ENCODE results near the gene ATAD3A.

The ATAD3A gene

DNA sequence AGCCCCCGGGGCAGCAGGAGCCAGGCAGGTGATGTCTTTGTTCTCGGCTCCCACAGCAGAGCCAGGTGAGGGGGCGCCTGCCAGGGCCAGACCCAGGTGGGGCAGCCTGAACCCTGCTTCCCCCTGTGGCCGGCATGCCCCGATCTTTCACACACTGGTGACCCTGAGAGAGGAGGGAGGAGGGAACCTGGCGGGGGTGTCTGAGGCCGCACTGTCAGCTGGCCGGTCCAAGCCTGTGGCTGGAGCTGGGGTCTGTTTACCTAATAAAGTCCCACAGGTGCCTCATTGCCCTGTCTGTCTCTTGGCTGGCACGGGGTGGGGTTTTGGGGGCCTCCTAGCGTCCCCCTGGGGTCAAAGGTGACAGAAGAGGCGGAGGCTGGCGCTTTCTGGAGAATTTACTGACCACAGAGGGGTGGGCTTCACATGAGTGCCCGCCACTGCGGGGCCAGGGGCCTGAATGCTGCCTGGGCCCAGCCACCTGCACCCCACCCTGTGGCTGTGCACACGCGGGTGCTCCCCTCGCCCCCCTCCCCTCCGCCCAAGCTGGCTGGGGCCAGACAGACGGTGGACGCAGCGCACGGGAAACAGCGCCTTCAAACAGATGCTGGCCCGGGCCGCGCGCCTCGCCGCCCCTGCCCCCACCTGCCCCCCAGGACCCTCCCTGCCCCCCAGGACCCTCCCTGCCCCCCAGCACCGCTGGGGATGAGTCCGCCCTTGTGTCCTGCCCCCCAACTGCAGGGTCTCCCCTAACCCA, 22.6 kb downstream of the ATAD3A start:
- Histone ChIP-seq H3K9me3 (ENCODE audit: insufficient read depth, low read length) (peaks cover 8% of the 10 kb centered on the region; the same call in 1 of the 2 replicates), H3K27me3 (ENCODE audit: insufficient read depth, insufficient read length) (no peaks in the 10 kb centered on the region), H3K9ac (ENCODE audit: insufficient read length, low read depth) (no peak overlapping the region), H3K4me3 (ENCODE audit: insufficient read length, low read depth) (no peak overlapping the region), H3K36me3 (ENCODE audit: insufficient read depth, insufficient read length, low read length) (peaks cover 31% of the 10 kb centered on the region), H3K4me1 (ENCODE audit: insufficient read depth, insufficient read length) (peaks cover 11% of the 10 kb centered on the region)
- TF ChIP-seq YY1 (IDR thresholded peaks at IDR 0.05; ENCODE audit: insufficient read depth, insufficient read length) = no peak
- no peak for TF ChIP-seq ZNF274 (IDR thresholded peaks at IDR 0.05; ENCODE audit: low read depth, low read length)
- no peak for TF ChIP-seq SUZ12 (IDR thresholded peaks at IDR 0.05; ENCODE audit: extremely low read depth, insufficient read depth, insufficient read length)
- DNase-seq (ENCODE audit: low read depth, low spot score) = no peak

DNA sequence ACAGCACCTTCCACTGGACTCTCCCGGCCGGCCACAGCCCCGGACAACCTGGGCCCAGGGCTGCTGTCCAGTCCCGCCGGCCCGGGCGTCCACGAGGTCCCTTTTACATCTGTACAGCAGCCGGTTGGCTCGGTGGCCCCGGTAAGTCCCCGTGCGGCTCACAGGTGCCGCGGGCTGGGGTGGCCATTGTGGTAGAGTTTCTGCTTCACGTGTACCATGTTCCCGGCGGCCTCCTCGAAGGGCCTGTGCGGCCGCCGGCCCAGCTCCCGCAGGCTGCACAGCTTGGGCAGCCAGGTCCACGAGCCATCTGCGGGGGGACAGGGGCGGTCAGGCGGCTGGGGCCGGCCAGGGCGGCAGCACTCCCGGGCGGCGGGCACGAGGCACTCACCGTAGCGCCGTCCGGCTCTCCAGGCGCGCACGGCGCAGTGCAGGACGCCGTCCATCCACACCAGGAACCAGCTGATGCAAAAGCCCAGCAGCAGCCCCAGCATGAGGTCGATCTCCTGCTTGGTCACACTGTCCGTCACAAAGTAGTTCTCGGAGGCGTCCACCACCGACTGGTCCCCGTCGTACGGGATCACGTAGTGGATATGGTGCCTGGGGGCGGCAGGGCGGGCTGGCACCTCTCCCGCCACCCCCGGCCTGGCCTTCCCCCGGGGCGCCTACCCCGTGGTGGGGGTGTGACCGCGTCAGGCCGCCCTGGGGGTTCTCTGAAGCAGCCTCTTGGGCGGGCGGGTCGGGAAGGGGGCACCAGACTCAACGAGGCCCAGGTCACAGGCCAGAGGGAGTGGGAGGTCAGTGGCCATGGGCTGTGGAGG, 23.4 kb downstream of the ATAD3A start:
- no peak for TF ChIP-seq YY1 (IDR thresholded peaks at IDR 0.05; ENCODE audit: insufficient read depth, insufficient read length)
- TF ChIP-seq SUZ12 (IDR thresholded peaks at IDR 0.05; ENCODE audit: extremely low read depth, insufficient read depth, insufficient read length) = no peak
- no peak for TF ChIP-seq ZNF274 (IDR thresholded peaks at IDR 0.05; ENCODE audit: low read depth, low read length)
- H3K36me3 ChIP-seq (ENCODE audit: insufficient read depth, insufficient read length, low read length) = peaks cover 26% of the 10 kb centered on the region

DNA sequence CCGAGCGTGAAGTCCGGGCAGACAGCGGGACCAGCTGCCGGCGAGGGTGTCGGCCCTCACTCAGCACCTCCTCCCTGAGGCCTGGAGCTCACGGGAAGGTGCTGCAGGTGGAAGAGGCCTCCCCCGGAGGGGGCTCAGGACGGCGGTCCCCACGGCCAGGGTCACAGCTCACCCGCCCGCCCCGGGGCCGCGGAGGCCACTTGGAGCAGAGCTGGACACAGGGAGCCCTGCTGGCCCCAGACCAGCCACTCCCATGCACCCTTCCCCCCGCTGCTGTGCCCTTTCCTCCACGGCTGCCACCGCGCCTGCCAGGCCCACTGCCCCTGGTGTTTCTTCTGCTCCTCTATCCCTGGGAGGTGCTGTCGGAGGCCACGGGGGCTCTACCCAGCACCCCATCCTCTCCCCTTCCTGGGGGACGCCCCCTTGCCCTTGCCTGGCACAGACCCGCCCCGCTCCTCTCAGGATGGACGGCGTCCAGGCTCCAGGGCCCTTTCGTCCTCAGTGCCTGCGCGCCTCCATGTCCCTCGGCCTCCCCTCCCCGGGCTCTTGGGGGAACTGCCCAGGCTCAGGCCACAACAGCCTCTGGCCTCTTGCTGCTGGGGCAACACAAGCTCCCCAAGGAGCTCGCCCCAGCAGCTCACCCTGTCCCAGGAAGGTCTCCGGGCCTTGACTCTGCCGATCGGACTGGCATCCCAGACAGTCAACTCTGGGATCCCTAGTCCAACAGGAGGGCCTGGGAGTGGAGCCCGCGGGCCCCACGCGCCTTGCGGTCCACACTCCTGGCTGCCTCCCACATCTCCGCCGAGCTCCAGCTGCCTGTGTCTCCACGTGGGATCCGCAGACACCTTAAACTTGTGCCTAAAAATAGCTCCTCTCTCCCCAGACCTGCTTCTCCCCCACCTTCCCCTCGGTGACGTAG, 24.3 kb downstream of the ATAD3A start:
- H3K36me3 ChIP-seq (ENCODE audit: insufficient read depth, insufficient read length, low read length) = peaks cover 27% of the 10 kb centered on the region
- no peaks in the 10 kb centered on the region for H3K27me3 ChIP-seq (ENCODE audit: insufficient read depth, insufficient read length)
- peaks cover 4% of the 10 kb centered on the region; the same call in 1 of the 2 replicates for H3K9me3 ChIP-seq (ENCODE audit: insufficient read depth, low read length)
- peaks cover 11% of the 10 kb centered on the region for H3K4me1 ChIP-seq (ENCODE audit: insufficient read depth, insufficient read length)
- H3K9ac ChIP-seq (ENCODE audit: insufficient read length, low read depth) = no peak overlapping the region
- TF ChIP-seq ZNF274 (IDR thresholded peaks at IDR 0.05; ENCODE audit: low read depth, low read length) (no peak), YY1 (IDR thresholded peaks at IDR 0.05; ENCODE audit: insufficient read depth, insufficient read length) (no peak), SUZ12 (IDR thresholded peaks at IDR 0.05; ENCODE audit: extremely low read depth, insufficient read depth, insufficient read length) (no peak)
- H3K4me3 ChIP-seq (ENCODE audit: insufficient read length, low read depth) = no peak overlapping the region
- no peak for DNase-seq (ENCODE audit: low read depth, low spot score)

More for the DNA sequence above, 23.4 kb downstream of the ATAD3A start:
- Histone ChIP-seq H3K27me3 (ENCODE audit: insufficient read depth, insufficient read length) (no peaks in the 10 kb centered on the region), H3K4me3 (ENCODE audit: insufficient read length, low read depth) (no peak overlapping the region), H3K9ac (ENCODE audit: insufficient read length, low read depth) (no peak overlapping the region), H3K4me1 (ENCODE audit: insufficient read depth, insufficient read length) (peaks cover 11% of the 10 kb centered on the region), H3K9me3 (ENCODE audit: insufficient read depth, low read length) (peaks cover 4% of the 10 kb centered on the region; the same call in 1 of the 2 replicates)
- no peak for DNase-seq (ENCODE audit: low read depth, low spot score)

DNA sequence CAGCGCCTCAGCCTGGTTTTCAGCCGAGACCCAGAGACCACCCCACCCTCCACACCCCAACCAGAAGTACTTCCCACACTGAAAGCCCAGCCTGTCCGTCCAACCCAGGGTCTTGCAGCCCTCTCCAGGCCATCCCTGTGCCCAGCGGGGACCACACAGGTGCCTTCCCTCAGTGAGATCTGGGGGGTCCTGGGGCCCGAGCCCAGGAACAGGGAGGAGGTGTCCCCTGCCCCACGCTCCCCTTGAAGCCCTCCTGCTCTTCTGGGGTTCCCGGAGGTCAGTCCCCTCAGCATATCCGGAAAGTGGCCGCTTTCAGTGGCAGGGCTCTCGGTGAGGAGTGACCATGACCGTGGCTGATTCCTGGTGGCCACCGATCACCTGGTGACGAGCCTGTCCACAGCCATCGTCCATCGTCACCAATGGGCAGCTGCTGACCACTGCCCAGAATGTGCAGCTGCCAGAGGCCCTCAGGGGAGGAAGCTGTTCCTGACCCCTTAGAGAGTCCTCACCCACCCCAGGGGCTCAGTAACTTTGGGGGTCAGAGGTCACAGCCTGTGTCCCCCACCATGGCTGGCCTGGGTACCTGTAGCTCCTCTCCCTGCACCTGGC, 25.1 kb downstream of the ATAD3A start:
- peaks cover 35% of the 10 kb centered on the region for H3K36me3 ChIP-seq (ENCODE audit: insufficient read depth, insufficient read length, low read length)
- H3K27me3 ChIP-seq (ENCODE audit: insufficient read depth, insufficient read length) = no peaks in the 10 kb centered on the region
- H3K4me1 ChIP-seq (ENCODE audit: insufficient read depth, insufficient read length) = peaks cover 11% of the 10 kb centered on the region
- H3K9me3 ChIP-seq (ENCODE audit: insufficient read depth, low read length) = no peaks in the 10 kb centered on the region
- no peak overlapping the region for H3K4me3 ChIP-seq (ENCODE audit: insufficient read length, low read depth)
- H3K9ac ChIP-seq (ENCODE audit: insufficient read length, low read depth) = no peak overlapping the region
- TF ChIP-seq YY1 (IDR thresholded peaks at IDR 0.05; ENCODE audit: insufficient read depth, insufficient read length) (no peak), ZNF274 (IDR thresholded peaks at IDR 0.05; ENCODE audit: low read depth, low read length) (no peak), SUZ12 (IDR thresholded peaks at IDR 0.05; ENCODE audit: extremely low read depth, insufficient read depth, insufficient read length) (no peak)
- no peak for DNase-seq (ENCODE audit: low read depth, low spot score)

DNA sequence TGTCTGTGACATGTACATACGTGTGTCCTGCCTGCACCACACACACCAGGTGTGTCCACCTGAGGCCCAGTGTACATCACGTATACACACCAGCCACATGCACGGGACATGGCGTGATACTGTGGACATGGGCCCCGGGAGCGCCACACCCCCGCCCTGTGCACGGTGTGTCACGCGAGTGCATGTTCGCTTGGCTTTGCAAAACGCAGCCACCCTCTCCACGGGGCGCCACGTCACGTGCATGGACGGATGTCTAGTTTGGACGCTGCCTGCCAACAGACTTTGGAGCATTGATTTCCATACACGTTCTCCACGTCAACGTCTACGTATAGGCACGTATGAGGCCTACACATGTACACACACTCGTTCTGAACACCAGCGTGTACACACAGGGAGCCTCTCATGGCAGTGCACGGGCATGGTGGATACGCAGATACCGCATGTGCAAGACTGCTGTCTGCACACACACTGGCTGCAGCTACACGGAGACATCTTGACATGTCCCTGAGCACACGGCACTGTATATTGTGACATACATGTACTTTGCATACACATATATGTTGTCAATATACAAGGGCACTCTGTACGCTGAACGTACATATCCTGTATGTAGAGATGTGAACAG, 25.8 kb downstream of the ATAD3A start:
- TF ChIP-seq ZNF274 (IDR thresholded peaks at IDR 0.05; ENCODE audit: low read depth, low read length) (no peak), YY1 (IDR thresholded peaks at IDR 0.05; ENCODE audit: insufficient read depth, insufficient read length) (no peak), SUZ12 (IDR thresholded peaks at IDR 0.05; ENCODE audit: extremely low read depth, insufficient read depth, insufficient read length) (no peak)
- Histone ChIP-seq H3K9ac (ENCODE audit: insufficient read length, low read depth) (no peak overlapping the region), H3K27me3 (ENCODE audit: insufficient read depth, insufficient read length) (no peaks in the 10 kb centered on the region), H3K4me3 (ENCODE audit: insufficient read length, low read depth) (no peak overlapping the region), H3K9me3 (ENCODE audit: insufficient read depth, low read length) (no peaks in the 10 kb centered on the region), H3K36me3 (ENCODE audit: insufficient read depth, insufficient read length, low read length) (peaks cover 39% of the 10 kb centered on the region), H3K4me1 (ENCODE audit: insufficient read depth, insufficient read length) (peaks cover 11% of the 10 kb centered on the region)
- no peak for DNase-seq (ENCODE audit: low read depth, low spot score)

GRCh38 chr1:1538334-1538733, 26.4 kb downstream of the ATAD3A start:
- TF ChIP-seq ZNF274 (IDR thresholded peaks at IDR 0.05; ENCODE audit: low read depth, low read length) (no peak), SUZ12 (IDR thresholded peaks at IDR 0.05; ENCODE audit: extremely low read depth, insufficient read depth, insufficient read length) (no peak), YY1 (IDR thresholded peaks at IDR 0.05; ENCODE audit: insufficient read depth, insufficient read length) (no peak)
- Histone ChIP-seq H3K27me3 (ENCODE audit: insufficient read depth, insufficient read length) (no peaks in the 10 kb centered on the region), H3K36me3 (ENCODE audit: insufficient read depth, insufficient read length, low read length) (peaks cover 45% of the 10 kb centered on the region), H3K9me3 (ENCODE audit: insufficient read depth, low read length) (no peaks in the 10 kb centered on the region), H3K9ac (ENCODE audit: insufficient read length, low read depth) (no peak overlapping the region), H3K4me1 (ENCODE audit: insufficient read depth, insufficient read length) (peaks cover 11% of the 10 kb centered on the region), H3K4me3 (ENCODE audit: insufficient read length, low read depth) (no peak overlapping the region)
- no peak for DNase-seq (ENCODE audit: low read depth, low spot score)

Data from NT2/D1 (cell line).